SKM-1 (cell line): Measurements from ENCODE around the gene NF1.
A peak's percentile ranks its signal among the peaks of the same experiment; 100 is the strongest.
"Not testable (repeated sequence)": the region's sequence is repeated elsewhere in the genome, so short reads cannot be mapped to it uniquely, and the experiment has no call there.

ENCODE experiments used
- DNase-seq: peaks from one replicate; lab custom pipeline; 2025; ENCODE audit not compliant: unreplicated experiment; lab: John Stamatoyannopoulos, UW

The NF1 gene

DNA sequence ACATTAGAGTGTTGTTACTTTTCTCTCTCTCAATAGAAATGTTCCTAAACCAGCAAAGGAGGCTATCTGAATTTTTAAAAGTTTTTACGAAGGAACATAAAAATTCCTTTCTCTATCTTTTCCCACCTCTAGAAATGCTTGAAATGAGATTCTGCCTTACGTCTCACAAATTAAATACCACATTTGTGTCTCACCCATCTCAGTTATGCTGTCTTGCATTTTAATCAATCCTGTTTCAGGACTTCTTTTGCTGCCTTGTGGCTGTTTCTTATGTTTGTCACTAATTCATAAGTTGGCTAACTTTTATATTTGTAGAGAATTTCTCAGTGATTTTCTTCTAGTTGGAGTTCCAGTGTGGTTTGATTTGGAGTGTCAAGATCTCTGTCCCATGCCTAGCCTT, 198.8 kb downstream of the NF1 start:
- no peak for DNase-seq

DNA sequence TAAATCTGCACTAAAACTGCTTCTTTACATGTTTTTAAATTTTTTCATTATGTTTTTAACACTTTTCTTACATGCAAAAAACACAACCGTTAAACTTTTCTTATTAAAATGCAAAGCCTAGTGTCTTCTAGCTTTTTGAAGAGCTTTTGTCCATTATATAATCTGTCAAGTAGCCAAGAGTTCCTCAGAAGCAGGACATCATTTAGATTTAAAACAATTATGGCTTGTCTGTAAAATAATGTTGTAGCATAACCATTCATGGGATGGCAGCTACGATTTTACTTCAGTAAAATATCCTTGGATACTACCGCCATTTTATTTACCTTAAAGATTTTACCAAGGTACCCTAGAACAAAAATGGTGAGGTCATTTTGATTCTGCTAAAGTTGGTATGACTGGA, 199.5 kb downstream of the NF1 start:
- DNase-seq, result no peak

DNA sequence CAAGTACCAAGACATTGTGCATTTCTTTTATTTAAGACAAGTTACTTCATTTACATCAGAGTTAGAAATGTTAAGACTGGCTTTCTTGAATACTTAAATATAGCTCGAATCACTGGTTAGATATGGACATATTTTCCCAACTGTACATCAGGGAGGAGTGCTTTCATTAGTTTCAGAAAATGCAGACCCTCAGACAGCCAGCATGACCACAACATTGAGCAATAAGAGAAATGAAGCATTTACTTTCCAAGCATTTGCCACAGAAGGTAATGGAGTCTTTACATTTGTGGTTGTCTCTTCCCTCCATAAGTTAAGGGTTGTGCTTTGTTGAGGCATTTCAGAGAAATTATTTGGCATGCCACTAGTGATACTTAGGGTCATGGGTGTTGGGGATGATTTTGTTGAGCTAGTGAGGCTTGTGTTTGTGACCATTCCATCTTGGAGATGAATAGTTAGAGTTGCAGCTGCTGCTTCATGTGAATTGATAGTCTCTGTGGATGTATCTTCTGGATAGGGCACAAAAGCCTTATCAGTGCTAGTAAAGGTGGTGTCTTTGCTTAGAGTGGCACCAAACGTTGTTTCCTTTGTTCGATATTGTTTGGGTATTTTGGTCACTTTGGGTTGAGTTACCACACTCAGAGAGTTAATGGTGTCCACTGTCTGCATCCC, 200.2 kb downstream of the NF1 start:
- no peak for DNase-seq

- no peak for DNase-seq
These were observed 200.7 kb downstream of the NF1 start for GRCh38 chr17:31295489-31295871.

- DNase-seq, result no peak
These were observed 201.4 kb downstream of the NF1 start for GRCh38 chr17:31296142-31296541.

DNA sequence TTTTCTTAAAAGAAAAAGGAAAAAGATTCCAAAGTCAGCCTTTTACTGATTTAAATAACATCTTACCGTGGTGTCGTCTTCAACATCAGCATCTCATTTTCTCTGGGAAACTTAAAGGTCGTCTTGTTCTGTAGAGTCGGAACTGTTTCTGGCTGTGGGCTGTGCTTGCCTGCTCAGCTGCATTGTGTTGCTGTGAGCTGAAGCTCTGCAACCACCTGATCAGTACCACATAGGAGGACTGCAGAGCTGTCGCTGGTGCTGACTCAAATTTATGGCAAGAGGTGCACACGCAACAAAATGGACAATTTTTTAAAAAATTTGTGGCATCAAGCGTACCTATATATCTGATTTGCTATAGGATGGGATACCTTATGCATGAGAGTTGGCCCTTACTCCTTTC, 202.3 kb downstream of the NF1 start, which contains the start of gene OMG:
TSS of gene OMG (minus strand) at position 150 of the 400 bp plus-strand sequence. CDS start 908 bp downstream, outside the sequence.
- no peak for DNase-seq

DNA sequence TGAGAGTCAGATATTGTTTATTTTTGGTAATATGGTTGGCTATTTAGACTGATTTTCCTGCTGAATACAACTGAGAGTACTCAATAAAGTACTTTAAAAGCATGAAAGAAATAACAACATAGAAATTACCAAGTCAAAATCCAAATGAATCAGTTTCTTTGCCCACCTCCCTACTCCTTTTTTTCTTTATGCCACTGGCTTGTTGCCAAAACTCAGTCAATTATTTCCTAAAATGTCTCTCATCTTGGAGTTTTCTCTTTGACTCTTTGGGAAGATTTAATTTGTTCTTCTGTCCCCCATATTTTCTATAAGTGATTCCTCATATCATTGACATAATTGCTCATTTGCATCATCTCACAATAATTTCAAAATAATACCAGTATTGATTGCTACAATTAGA, 204.8 kb downstream of the NF1 start:
- no peak for DNase-seq

GRCh38 chr17:31307640-31308039, 212.9 kb downstream of the NF1 start:
- DNase-seq, result no peak

GRCh38 chr17:31308372-31309334, 213.9 kb downstream of the NF1 start:
- DNase-seq, result peak; percentile 57

DNA sequence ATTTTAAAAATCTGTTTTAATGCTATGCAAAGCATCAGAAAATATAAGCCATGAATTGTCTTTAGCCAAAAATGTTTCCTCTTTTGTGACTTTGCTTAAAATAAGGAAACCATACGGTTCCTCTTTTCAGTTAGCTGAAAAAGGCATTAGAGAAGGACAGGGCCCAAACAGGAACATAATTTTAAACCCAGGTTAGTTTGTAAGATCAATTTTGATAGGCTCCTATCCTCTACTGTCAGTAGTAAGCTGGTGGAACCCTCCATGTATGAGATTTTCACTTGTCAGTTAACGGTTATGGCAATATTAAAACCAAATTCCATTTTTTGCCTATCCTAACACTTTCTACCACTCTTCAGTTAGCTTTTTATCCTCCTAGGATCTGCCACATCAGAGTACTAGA, 214.8 kb downstream of the NF1 start:
- peak; percentile 72 for DNase-seq

- no peak for DNase-seq
These were observed 215.5 kb downstream of the NF1 start for GRCh38 chr17:31310260-31310659.

DNA sequence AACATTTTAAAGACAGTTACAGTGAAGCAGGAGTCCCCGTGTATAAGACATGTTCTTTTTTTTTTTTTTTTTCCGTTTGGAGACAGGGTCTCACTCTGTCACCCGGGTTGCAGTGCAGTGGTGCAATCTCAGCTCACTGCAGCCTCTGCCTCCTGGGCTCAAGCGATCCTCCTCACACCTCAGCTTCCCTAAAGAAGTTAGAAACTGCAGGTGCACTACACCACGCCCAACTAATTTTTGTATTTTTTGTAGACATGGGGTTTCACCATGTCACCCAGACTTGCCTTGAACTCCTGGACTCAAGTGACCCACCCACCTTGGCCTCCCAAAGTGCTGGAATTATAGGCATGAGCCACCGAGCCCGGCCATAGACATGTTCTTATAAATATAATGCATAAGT, 216.1 kb downstream of the NF1 start:
- no peak for DNase-seq

DNA sequence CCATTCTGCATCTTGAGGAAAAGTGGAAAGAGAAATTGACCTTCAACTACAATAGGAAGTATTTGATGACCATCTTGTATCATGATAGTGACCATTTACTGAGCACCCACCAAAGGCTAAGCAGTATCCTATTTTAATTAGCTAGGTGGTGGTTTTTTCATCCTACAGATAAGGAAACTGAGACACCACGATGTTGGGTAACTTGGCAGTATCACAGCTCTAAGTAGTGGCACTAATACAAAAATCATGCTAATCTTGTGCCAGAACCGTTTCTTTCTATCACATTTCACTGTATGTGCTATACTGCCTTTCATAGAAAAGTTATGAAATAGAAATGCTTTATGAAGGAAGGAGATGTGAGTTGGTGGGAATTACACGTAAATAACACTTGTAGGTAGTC, 216.7 kb downstream of the NF1 start:
- DNase-seq, result no peak

DNA sequence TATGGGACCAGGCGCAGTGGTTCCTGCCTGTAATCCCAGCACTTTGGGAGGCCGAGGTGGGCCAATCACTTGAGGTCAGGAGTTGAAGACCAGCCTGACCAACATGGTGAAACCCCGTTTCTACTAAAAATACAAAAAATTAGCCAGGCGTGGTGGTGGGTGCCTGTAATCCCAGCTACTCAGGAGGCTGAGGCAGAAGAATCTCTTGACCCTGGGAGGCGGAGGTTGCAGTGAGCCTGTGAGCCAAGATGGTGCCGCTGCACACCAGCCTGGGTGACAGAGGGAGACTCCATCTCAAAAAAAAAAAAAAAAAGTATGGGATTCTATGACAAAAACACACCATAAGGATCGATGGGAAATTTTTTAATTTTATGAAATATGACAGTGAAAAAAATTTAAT, 217.4 kb downstream of the NF1 start:
- DNase-seq, result not testable (repeated sequence)

GRCh38 chr17:31313982-31314781, 219.4 kb downstream of the NF1 start, which contains the start of gene EVI2B:
Gene EVI2B, minus strand, starts transcription at chr17:31314054. Its CDS starts 8,445 bp downstream, at chr17:31305609.
- DNase-seq, result peak; percentile 95

- DNase-seq, result no peak
These were observed 220.0 kb downstream of the NF1 start for GRCh38 chr17:31314782-31315100.

- peak; percentile 46 for DNase-seq
These were observed 223.6 kb downstream of the NF1 start for GRCh38 chr17:31318298-31318801.

- DNase-seq, result peak; percentile 61
These were observed 224.3 kb downstream of the NF1 start for GRCh38 chr17:31318851-31319661.

DNA sequence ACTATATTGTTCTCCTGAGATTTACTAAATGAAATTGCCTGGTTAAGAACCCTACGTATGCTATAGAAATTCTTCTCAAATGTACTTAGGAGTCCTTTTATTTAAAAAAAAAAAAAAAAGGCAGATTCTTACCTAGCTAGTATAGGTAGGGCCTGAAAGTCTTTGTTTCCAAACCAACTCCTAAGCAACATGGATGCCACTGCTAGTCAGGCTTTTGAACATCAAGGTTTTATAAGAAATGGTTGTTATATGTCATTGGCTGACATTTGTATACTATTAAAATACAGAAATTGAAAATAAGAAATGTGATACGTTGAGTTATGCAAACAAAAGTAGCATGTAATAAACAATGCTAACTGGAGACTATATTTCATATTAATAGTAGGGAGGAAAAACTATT, 225.5 kb downstream of the NF1 start:
- no peak for DNase-seq

GRCh38 chr17:31320791-31321190, 226.0 kb downstream of the NF1 start:
- no peak for DNase-seq
